GM13977 (cell line): ENCODE measurements around the gene MRPL17.

ENCODE experiments used
- DNase-seq: peaks from one replicate; pipeline ENCODE4 v3.0.0; 2012; ENCODE audit warnings: low spot score
- in situ Hi-C: fragments of 300-500 bp; cut with MboI; formaldehyde crosslinking; loops from one replicate; pipeline ENCODE4 v1.12.0; 2022; ENCODE audit warnings: low sequenced_read_pairs, low pct_unique_long_range_greater_than_20kb, mixed read lengths, inconsistent platforms; ENCODE audit not compliant: unreplicated experiment
- TF ChIP-seq, protein P1 (sequence below): IDR thresholded peaks from 2 replicates; pipeline ENCODE4 v1.5.1; 2012; ENCODE audit warnings: mild to moderate bottlenecking, control low read depth; ENCODE audit not compliant: insufficient read depth; ENCODE audit errors: extremely low read depth, missing control alignments

Gene MRPL17

DNA sequence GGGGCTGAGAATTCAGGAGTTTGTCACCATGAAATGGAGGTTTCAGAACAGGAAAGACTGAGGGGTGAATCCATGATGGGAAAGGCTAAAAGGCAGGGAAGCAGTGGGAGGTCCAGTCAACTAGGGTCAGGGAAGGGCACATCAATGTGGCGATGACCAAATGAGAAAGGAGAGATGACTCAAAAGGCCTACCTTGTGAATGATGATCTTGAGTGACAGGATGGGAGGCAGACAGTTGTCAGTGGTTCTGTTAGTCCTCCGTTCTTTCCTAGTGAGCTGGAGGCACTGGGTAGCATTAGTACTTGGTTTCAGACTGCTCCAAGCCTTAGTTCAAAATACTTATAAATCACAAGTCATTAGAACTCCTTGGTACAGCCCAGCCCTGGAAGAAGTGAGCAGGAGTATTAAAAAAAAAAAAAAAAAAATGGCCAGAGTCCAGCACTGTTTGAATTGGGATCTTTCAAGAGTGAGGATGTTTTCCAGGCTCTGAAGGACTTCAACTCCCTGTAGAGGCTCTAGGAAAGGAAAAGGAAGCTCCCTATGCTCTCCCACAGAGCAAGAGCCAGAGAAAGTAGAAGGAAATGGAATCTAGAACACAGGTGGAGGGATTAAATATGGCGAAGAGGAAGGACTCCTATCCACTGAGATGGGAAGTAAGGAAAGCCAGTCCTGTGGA, 19.2 kb downstream of the MRPL17 start:
- in situ Hi-C loops = no loop called here
- no peak for DNase-seq

DNA sequence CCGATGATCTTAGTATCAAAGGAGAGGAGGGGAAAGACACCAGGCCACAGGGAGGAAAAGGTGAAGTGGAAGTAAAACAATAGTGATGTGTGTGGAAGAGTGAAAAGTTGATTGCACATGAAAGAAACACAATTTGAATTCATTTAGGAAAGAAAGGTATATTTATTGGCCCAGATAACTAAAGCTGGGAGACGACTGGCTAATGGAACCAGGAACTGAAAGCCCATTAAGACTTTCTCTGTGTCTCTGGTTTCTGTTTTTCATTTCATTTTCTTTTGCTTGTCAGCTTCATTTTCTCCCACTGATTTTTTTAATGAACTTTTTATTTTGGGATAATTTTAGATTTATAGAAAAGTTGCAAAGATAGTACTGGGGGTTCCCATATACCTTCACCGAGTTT, 22.4 kb downstream of the MRPL17 start:
- TF ChIP-seq, protein P1, sequence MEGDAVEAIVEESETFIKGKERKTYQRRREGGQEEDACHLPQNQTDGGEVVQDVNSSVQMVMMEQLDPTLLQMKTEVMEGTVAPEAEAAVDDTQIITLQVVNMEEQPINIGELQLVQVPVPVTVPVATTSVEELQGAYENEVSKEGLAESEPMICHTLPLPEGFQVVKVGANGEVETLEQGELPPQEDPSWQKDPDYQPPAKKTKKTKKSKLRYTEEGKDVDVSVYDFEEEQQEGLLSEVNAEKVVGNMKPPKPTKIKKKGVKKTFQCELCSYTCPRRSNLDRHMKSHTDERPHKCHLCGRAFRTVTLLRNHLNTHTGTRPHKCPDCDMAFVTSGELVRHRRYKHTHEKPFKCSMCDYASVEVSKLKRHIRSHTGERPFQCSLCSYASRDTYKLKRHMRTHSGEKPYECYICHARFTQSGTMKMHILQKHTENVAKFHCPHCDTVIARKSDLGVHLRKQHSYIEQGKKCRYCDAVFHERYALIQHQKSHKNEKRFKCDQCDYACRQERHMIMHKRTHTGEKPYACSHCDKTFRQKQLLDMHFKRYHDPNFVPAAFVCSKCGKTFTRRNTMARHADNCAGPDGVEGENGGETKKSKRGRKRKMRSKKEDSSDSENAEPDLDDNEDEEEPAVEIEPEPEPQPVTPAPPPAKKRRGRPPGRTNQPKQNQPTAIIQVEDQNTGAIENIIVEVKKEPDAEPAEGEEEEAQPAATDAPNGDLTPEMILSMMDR = no peak
- in situ Hi-C loops = no loop called here
- peak; percentile 45 for DNase-seq

More for the DNA sequence above, 19.2 kb downstream of the MRPL17 start:
- TF ChIP-seq, protein P1 = no peak

DNA sequence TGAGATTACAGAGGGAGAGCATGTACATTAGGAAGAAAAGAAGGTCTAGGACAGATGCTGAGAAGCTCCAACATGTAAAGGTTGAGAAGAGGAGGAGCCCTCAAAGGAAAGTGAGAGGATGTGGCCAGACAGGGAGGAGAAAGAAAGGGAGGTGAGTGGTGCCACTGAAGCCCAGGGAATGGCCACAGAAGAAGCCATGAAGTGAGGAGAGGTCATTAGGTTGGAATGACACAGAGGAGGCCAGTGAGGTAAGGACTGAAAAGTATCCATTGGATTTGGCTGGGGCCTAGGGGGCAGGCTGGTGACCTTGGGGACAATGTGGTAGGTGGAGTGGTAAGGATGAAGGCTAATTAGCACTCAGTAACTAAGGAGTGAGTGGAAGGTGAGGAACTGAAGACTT, 24.5 kb downstream of the MRPL17 start:
- no peak for DNase-seq
- in situ Hi-C loops = no loop called here
- TF ChIP-seq, protein P1 = no peak

DNA sequence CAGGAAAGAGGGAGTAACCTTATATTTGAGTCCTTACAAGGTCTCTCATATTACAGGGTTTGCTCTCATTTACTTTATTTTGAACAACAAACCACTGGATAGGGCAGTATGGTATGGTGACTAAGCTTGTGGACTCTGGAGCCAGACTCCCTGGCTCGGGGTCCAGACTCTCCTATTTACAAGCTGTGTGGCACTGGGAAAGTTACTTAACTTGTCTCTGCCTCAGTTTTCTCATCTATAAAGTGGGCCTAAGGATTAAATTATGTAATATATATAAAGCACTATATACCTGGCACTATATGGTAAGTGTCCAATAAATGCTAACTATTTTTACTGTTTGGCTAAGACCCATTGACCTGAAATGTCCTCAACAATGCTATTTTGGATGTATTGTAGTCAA, 25.8 kb downstream of the MRPL17 start:
- in situ Hi-C loops = no loop called here
- no peak for DNase-seq
- TF ChIP-seq, protein P1 = no peak

DNA sequence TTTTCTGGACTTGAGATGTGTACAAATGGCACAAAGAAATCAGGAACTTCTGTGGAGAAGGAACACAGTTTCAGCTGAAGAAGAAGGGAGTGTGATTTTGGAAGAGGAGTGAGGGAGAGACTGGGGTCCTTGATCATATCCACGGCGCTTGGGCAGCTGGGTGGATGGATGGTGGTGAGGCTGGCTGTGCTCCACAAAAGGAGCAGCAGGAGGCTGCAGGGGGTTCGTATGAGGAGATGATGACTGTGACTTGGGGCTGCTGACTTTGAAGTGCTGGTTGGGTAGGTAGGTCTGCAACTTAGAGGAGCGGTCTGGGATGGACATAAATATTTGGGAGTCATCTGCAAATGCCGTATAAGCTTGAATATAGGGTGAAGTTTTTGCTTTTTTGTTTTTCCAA, 26.2 kb downstream of the MRPL17 start:
- peak; percentile 13 for DNase-seq
- TF ChIP-seq, protein P1 = no peak
- in situ Hi-C loops = no loop called here

DNA sequence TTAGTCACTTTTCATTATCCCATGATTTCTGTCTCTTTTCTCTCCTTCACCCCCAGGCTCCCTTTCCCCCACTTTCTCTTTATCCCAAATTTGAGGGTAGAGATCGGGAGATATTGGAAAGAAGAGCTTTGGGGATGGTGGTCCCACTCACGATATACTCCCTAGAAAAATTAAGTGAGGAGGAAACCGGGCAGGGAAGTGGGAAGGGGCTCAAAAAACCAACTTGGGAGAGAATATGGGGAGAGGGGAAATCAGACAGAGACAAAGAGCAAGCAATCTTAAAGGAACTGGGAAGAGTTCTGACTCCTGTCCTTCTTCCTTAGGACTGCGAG, 26.6 kb downstream of the MRPL17 start:
- in situ Hi-C loops = no loop called here
- peak; percentile 5 for DNase-seq
- TF ChIP-seq, protein P1 = no peak
